ENCODE data around the gene SYCP2. TPM values are rescaled to one million over a fixed set of nuclear protein-coding genes. Genes with fewer than 3 reads are reported as not detected.

The SYCP2 gene
- total RNA-seq, 1 experiment from 2014 or later = 0.70 TPM

DNA sequence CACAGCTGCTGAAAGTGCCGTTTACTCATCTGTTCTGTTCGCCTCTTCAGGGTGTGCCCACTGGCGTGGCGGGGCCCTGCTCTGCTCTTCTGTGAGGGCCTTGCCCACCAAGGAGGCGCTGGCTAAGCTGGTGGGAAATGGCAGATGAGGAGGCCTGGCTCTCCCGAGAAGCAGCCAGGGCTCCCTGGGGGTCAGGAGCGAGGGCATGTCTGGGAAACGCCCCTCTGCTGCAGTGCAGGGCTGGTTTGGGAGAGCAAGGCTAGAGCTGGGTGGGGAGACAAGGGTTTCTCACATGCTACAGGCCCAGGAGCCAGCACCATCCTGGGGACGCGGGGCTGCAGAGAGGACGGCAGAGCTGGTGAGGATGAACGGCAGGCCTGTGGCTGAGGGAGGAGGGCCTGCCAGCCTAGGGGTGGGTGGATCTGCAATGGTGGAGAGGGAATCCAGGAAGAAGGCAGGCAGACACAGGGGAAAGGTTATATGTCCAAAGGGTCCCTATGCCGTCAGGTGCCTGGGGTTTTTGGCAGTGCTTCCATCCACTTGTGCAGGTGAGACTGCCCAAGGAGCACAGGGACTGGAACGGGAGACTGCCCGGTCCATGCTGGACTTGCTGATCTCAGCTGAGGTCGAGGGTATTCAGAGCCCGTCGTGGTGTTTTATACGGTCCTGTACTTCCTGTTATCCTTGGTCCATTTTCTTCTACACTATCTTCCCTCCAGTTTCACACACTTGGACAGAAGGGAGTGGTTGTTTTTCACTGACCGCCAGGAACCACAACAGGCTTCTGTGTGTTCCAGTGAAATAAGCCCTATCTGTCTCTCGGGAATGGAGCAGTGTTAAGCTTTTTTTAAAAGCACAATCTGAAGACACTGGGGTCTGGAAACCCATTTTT, 119.2 kb downstream of the SYCP2 start:
- H3K23me2 ChIP-seq (ENCODE audit: insufficient read length, low read depth, low read length, poor library complexity, severe bottlenecking) = no peaks in the 10 kb centered on the region
- H3K4me1 ChIP-seq (ENCODE audit: insufficient read depth, low read length) = no peaks in the 10 kb centered on the region
- Mint-ChIP-seq H3K4me1 (peaks cover 4 to 6% of the 10 kb centered on the region in 2 experiments), H3K4me3 (no peak overlapping the region), H3K36me3 (ENCODE audit: insufficient read depth in 1 of 3, low read depth in 3 of 3) (no peaks in the 10 kb centered on the region), H3K9me3 (peaks cover 0 to 33% of the 10 kb centered on the region in 2 experiments; a peak in 2 of 5 replicates), H3K27me3 (ENCODE audit: low read depth) (peaks cover 19% of the 10 kb centered on the region), H3K27ac (peak overlapping the region in 1 of 3 experiments; percentile 29; a peak in 2 of 7 replicates)
- no peak overlapping the region for H3K9ac ChIP-seq (ENCODE audit: extremely low read depth, insufficient read length, low read length)
- H3K18ac ChIP-seq (ENCODE audit: insufficient read length, low read depth, low read length) = no peak overlapping the region
- no peak overlapping the region for H3K4ac ChIP-seq (ENCODE audit: low read depth, low read length)
- no peaks in the 10 kb centered on the region; the same call in 1 of the 2 replicates for H3K27me3 ChIP-seq (ENCODE audit: insufficient read depth, low read length)
- no peak overlapping the region for H2AK5ac ChIP-seq (ENCODE audit: insufficient read length, low read length)
- no peak overlapping the region for H4K91ac ChIP-seq (ENCODE audit: insufficient read length, low read depth, low read length)
- no peak overlapping the region for H2BK120ac ChIP-seq (ENCODE audit: low read depth, low read length, poor library complexity, severe bottlenecking)
- no peak overlapping the region for H3K23ac ChIP-seq (ENCODE audit: insufficient read length, low read depth, low read length)
- H4K8ac ChIP-seq (replicated peaks; ENCODE audit: insufficient read length, low read depth, low read length) = no peak overlapping the region
- H3K9me3 ChIP-seq (ENCODE audit: control insufficient read depth, low read depth, low read length) = no peaks in the 10 kb centered on the region
- H3K27ac ChIP-seq (ENCODE audit: insufficient read length, low read depth, low read length) = no peak overlapping the region
- no peak overlapping the region for H2BK15ac ChIP-seq (ENCODE audit: low read depth, low read length)
- TF ChIP-seq, protein P1, sequence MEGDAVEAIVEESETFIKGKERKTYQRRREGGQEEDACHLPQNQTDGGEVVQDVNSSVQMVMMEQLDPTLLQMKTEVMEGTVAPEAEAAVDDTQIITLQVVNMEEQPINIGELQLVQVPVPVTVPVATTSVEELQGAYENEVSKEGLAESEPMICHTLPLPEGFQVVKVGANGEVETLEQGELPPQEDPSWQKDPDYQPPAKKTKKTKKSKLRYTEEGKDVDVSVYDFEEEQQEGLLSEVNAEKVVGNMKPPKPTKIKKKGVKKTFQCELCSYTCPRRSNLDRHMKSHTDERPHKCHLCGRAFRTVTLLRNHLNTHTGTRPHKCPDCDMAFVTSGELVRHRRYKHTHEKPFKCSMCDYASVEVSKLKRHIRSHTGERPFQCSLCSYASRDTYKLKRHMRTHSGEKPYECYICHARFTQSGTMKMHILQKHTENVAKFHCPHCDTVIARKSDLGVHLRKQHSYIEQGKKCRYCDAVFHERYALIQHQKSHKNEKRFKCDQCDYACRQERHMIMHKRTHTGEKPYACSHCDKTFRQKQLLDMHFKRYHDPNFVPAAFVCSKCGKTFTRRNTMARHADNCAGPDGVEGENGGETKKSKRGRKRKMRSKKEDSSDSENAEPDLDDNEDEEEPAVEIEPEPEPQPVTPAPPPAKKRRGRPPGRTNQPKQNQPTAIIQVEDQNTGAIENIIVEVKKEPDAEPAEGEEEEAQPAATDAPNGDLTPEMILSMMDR (conservative IDR thresholded peaks at IDR 0.05) = no peak
- H3K79me1 ChIP-seq (ENCODE audit: insufficient read depth, low read depth, low read length, poor library complexity, severe bottlenecking) = no peaks in the 10 kb centered on the region
- H3K14ac ChIP-seq (ENCODE audit: insufficient read depth, low read length) = no peak overlapping the region
- WGBS (ENCODE audit: extremely low coverage, insufficient read length, low lambda C conversion rate) = no CpG with 5 or more reads among the region's 21 CpGs
- H4K5ac ChIP-seq (ENCODE audit: insufficient read length, low read depth, low read length) = no peak overlapping the region
- H3K4me2 ChIP-seq (ENCODE audit: insufficient read depth, insufficient read length, low read length) = no peak overlapping the region
- no peak overlapping the region for H2BK20ac ChIP-seq (ENCODE audit: low read depth, low read length, poor library complexity, severe bottlenecking)
- no peak overlapping the region for H2BK12ac ChIP-seq (ENCODE audit: insufficient read length, low read depth, low read length)
- H3K56ac ChIP-seq (ENCODE audit: insufficient read length, low read depth, low read length) = no peak overlapping the region
- peak; percentile 22 for DNase-seq
- H3T11ph ChIP-seq (ENCODE audit: low read length) = no peak overlapping the region
- no peaks in the 10 kb centered on the region for H3K79me2 ChIP-seq (ENCODE audit: insufficient read depth, low read length)
- no peaks in the 10 kb centered on the region for H4K20me1 ChIP-seq (ENCODE audit: control insufficient read depth, insufficient read depth, insufficient read length)
- no peak overlapping the region for H2AFZ ChIP-seq (ENCODE audit: low read length)
- H2BK5ac ChIP-seq (ENCODE audit: insufficient read length, low read length) = no peak overlapping the region

Other genes starting within 250 kb of the SYCP2 start
- 3.1 and 3.2 TPM in 2 replicates for gene PPP1R3D, start 6.7 kb upstream of the SYCP2 start, total RNA-seq (2021)
- gene FAM217B, start 6.8 kb upstream of the SYCP2 start, total RNA-seq (2021) = 22.8 and 24.5 TPM in 2 replicates
- gene CDH26, start 24.8 kb upstream of the SYCP2 start, total RNA-seq (2021) = 0.79 and 0.97 TPM in 2 replicates

Measured in H9 (cell line).